Endodermal cell (in vitro differentiated cells): ENCODE measurements around the gene CDK1. TPM values are rescaled to one million over a fixed set of nuclear protein-coding genes. Genes with fewer than 3 reads are reported as not detected.

ENCODE experiments used
- DNase-seq: peaks from one replicate; pipeline ENCODE4 v3.0.0-alpha.2; 2017
- H3K27ac ChIP-seq: 2 replicates; pipeline ENCODE4 v1.5.1; 2013; ENCODE audit warnings: mild to moderate bottlenecking, low read depth, low read length, moderate library complexity
- H3K27me3 ChIP-seq: 2 replicates; pipeline ENCODE4 v1.6.1; 2013; ENCODE audit warnings: mild to moderate bottlenecking, low read length, moderate library complexity; ENCODE audit not compliant: insufficient read depth, control insufficient read depth, poor library complexity, severe bottlenecking
- H3K36me3 ChIP-seq: 2 replicates; pipeline ENCODE4 v1.7.0; 2013; ENCODE audit warnings: mild to moderate bottlenecking, low read length, moderate library complexity; ENCODE audit not compliant: control insufficient read depth, insufficient read depth
- H3K4me1 ChIP-seq: one replicate; pipeline ENCODE4 v1.7.0; 2013; ENCODE audit warnings: low read length; ENCODE audit not compliant: control insufficient read depth, insufficient read depth
- H3K4me3 ChIP-seq: 2 replicates; pipeline ENCODE4 v1.5.1; 2013; ENCODE audit warnings: mild to moderate bottlenecking, low read length, moderate library complexity
- H3K9ac ChIP-seq: 2 replicates; pipeline ENCODE4 v1.6.1; 2013; ENCODE audit warnings: mild to moderate bottlenecking, low read length, moderate library complexity; ENCODE audit not compliant: poor library complexity, severe bottlenecking; ENCODE audit errors: extremely low read depth
- H3K9me3 ChIP-seq: 2 replicates; pipeline ENCODE4 v1.6.1; 2013; ENCODE audit warnings: mild to moderate bottlenecking, low read length, moderate library complexity; ENCODE audit not compliant: control insufficient read depth
- H3K27ac Mint-ChIP-seq: 2 replicates; pipeline ENCODE4 v1.8.0; 2020; ENCODE audit warnings: mixed read lengths
- H3K27me3 Mint-ChIP-seq: 2 replicates; pipeline ENCODE4 v1.8.0; 2021; ENCODE audit warnings: mild to moderate bottlenecking, mixed read lengths; ENCODE audit not compliant: insufficient read depth
- H3K36me3 Mint-ChIP-seq: 2 replicates; pipeline ENCODE4 v1.8.0; 2020; ENCODE audit warnings: low read depth, mixed read lengths
- H3K4me1 Mint-ChIP-seq: 2 replicates; pipeline ENCODE4 v1.8.0; 2020; ENCODE audit warnings: mixed read lengths
- H3K4me3 Mint-ChIP-seq: 2 replicates; pipeline ENCODE4 v1.8.0; 2020; ENCODE audit warnings: mild to moderate bottlenecking, moderate library complexity, mixed read lengths
- H3K9me3 Mint-ChIP-seq: 2 replicates; pipeline ENCODE4 v1.8.0; 2020; ENCODE audit warnings: mild to moderate bottlenecking, mixed read lengths
- CTCF ChIP-seq: fragments of 200-600 bp; sonication (generic); conservative IDR thresholded peaks from 2 replicates; pipeline ENCODE4 v1.5.0; 2021; ENCODE audit warnings: antibody characterized with exemption, mild to moderate bottlenecking
- WGBS, 2 experiments: methylation state at CpG; one replicate each; pipeline versions ENCODE4 v1.1.5 to v1.1.7; 2013; ENCODE audit warnings: missing lambda C conversion rate in 2 of 2, mixed read lengths in 1 of 2; ENCODE audit not compliant: insufficient coverage in 1 of 2, insufficient read length in 1 of 2; 5-methylcytosine and 5-hydroxymethylcytosine counted together
- total RNA-seq, 2 donors: library from RNA; stranded (reverse); fragmentation: NEBNext Ultra II Directional in 1 of 2; extraction: Animal tissue kit (Norgen Biotek cat#: 25700) in 1 of 2; gene quantifications; 2 replicates in 1 of 2; 3 replicates in 1 of 2; pipeline ENCODE4 v1.2.1, GENCODE V29; 2021

The CDK1 gene
- total RNA-seq, 2 donors from 2014 or later = 78.3 to 145 TPM

GRCh38 chr10:60737242-60737641, 41.0 kb upstream of the CDK1 start:
- Mint-ChIP-seq H3K9me3 (no peaks in the 10 kb centered on the region), H3K36me3 (no peaks in the 10 kb centered on the region), H3K27me3 (no peaks in the 10 kb centered on the region), H3K4me3 (no peak overlapping the region), H3K27ac (no peak overlapping the region), H3K4me1 (peaks cover 10% of the 10 kb centered on the region)
- DNase-seq = no peak
- Histone ChIP-seq H3K36me3 (no peaks in the 10 kb centered on the region), H3K27me3 (peaks cover 8% of the 10 kb centered on the region), H3K9me3 (no peaks in the 10 kb centered on the region), H3K27ac (no peak overlapping the region), H3K4me1 (peaks cover 15% of the 10 kb centered on the region), H3K9ac (no peak overlapping the region), H3K4me3 (no peak overlapping the region)
- WGBS, 2 experiments = 88 to 91% methylated on average over 4 to 5 of the region's 5 CpGs
- TF ChIP-seq CTCF = no peak

GRCh38 chr10:60739558-60739957, 38.7 kb upstream of the CDK1 start:
- no peak for DNase-seq
- Mint-ChIP-seq H3K4me1 (peaks cover 10% of the 10 kb centered on the region), H3K9me3 (no peaks in the 10 kb centered on the region), H3K4me3 (no peak overlapping the region), H3K27me3 (no peaks in the 10 kb centered on the region), H3K36me3 (no peaks in the 10 kb centered on the region), H3K27ac (no peak overlapping the region)
- Histone ChIP-seq H3K27me3 (no peaks in the 10 kb centered on the region), H3K36me3 (no peaks in the 10 kb centered on the region), H3K4me1 (peaks cover 16% of the 10 kb centered on the region), H3K4me3 (no peak overlapping the region), H3K9ac (no peak overlapping the region), H3K27ac (no peak overlapping the region), H3K9me3 (no peaks in the 10 kb centered on the region)
- TF ChIP-seq CTCF = no peak

DNA sequence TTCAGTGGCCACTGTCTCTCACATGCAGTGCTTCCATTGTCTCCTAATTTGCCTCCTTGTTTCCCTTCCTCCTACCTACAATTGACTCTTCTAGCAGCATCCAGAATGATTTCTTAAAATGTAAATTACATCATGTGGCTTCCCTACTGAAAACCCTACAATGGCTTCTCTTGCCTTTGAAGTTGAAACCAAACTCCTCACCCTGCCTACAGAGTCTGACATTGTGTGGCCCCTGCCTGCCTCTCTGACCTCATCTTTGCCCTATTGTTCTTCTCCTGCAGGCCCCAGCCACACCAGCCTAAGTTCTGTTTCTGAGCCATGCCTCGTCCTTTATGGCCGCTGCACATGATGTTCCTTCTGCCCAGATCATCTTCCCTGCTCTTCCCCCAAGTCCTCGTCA, 35.8 kb upstream of the CDK1 start:
- H3K9me3 Mint-ChIP-seq = no peaks in the 10 kb centered on the region

More for the DNA sequence above, 35.8 kb upstream of the CDK1 start:
- peak; percentile 58 for DNase-seq
- peaks cover 6% of the 10 kb centered on the region for H3K4me1 ChIP-seq
- H3K27ac ChIP-seq = no peak overlapping the region
- Mint-ChIP-seq H3K36me3 (no peaks in the 10 kb centered on the region), H3K4me3 (no peak overlapping the region), H3K4me1 (peaks cover 8% of the 10 kb centered on the region), H3K27ac (no peak overlapping the region), H3K27me3 (no peaks in the 10 kb centered on the region)
- no peak for TF ChIP-seq CTCF
- no peaks in the 10 kb centered on the region for H3K36me3 ChIP-seq
- H3K9me3 ChIP-seq = peaks cover 11% of the 10 kb centered on the region
- peaks cover 6% of the 10 kb centered on the region for H3K27me3 ChIP-seq
- no peak overlapping the region for H3K9ac ChIP-seq
- no peak overlapping the region for H3K4me3 ChIP-seq
- WGBS, 2 experiments = 50 to 87% methylated on average over 3 of the region's 3 CpGs
